Stimulated activated CD4-positive, alpha-beta T cell treated with anti-CD3 and anti-CD28 coated beads, Interleukin-4, amount 100 ng/mL, for 4 hours (primary cell): Measurements from ENCODE around the gene LRIT2.
"Not testable (repeated sequence)": the region's sequence is repeated elsewhere in the genome, so short reads cannot be mapped to it uniquely, and the experiment has no call there.

ENCODE experiments used
- DNase-seq, 2 experiments: peaks; one replicate each; pipeline ENCODE4 v3.0.0-alpha.2; 2020

The LRIT2 gene

DNA sequence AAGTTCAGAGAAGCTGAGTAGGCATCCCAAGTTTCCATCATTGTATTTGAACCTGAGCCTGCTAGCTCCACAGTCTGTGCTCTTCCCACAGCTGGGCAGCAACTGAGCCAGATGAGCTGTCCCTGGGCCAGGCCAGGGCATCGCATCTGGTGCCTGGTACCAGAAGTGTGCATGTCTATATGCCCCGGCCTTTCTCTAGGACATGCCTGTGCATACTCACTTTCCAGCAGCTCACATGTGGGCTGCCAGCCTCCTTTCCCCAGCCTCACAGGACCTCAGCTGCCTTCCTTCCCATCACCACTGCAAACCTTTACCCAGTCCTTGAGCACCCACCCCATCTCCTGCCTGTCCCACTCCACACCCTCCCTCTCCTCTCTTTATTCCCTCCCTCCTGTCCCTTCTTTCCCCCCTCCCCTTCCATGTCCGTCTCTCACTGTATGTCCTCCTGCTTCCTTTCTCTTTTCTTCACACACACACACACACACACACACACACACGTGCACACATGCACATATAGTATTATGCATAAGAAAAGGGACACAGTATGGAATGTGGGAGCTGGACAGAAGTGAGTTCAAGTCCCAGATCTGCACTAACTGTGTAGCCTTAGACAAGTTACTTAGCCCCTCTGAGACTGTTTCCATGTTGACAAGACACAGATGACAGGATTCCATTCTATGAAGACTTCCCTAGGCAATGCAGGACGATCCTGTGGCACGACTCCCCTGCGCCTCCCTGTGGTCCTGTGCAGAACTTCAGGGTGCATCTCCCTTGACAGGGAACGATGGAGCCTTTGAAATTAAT is 20.1 kb downstream of the LRIT2 start:
- peak; percentile 34 to 55 for DNase-seq

DNA sequence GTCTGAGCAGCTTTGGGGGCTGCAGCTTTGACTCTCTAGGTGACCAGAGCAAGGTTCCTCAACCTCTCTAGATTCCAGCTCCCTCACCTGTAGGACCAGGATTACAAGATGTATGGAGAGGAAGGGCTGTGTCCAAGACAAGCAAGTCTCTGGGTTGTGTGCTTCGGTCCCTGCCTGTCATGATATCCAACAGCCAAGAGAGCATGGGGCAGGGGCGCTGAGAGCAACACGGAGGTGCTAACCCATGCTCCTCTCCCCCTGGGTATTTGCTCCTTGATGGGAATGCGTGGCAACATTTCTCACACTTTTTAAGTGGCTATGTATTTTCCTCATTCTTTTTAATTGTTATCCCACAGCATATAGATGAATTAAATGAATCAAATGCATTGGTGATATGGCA is 20.7 kb downstream of the LRIT2 start:
- no peak for DNase-seq

DNA sequence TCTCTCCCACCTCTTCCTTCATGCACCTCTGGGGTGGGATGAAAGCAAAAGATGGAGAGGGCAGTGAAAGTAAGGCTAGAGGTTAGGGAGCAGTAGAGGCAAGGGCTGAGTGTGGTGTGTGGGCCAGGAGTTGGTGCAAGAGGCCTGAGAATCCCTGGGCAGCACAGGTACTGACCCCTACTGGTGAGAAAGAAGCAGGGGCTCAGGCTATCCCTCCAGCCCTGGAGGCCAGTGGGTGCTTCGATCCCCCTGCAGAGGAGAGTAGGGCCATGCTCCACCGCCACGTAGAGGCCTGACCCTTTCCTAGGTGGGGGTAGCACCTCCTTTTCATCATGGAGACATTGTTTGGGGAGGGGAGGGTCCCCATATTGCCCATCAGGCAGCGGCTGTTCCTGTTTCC is 21.2 kb downstream of the LRIT2 start:
- DNase-seq: no peak

DNA sequence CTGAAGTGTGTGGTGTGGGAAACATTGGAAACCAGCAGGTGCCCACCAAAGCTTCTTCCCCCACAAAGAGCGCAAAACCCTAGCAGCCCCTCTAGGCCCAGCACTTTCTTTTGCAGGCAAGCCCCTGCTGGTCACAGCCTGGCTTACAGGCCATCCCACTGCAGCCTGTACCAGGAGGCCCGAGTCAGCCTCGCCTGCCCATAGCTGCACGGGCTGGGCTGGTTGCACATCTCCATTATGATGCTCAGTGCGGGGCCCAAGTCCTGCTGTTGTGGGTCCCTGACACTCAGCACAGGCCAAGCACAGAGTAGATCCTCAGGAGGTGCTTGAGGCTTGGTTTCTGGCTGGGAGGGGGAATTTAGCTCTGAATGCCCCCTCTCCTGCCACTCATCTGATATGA is 23.0 kb downstream of the LRIT2 start:
- no peak for DNase-seq

DNA sequence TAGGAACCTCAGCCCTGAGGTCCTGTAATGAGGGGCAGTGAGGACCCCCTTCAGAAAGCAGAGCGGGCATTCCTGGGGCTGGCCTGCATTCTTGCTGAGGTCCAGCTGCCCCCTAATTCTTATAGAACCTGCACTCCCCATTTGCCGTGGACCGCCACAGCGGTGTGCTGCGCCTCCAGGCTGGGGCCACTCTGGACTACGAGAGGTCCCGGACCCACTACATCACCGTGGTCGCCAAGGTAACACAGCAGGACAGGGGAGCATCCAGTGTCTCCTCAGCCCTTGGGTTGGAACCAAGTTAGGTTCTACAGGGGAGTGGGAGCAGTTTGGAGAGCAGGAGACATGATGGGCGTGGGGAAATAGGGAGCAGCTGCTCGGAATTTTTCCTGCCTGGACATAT is 23.7 kb downstream of the LRIT2 start:
- no peak for DNase-seq

DNA sequence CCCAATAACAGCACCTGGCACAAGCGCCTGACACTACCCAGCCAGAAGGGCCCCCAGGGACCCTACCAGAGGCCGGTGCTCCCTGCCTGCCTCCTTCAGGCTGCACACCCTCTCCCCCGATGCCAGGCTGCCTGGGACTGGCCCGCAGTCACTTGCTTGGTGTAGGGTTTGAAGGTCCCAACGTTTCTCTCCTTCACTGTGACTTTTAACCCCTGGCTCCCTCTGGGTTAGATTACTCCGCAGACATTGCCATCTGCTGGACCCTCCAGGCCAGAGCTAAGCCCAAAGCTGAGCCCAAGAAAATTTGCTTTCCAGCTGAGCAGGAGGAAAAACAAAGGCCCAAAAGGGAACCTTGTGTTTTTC is 24.1 kb downstream of the LRIT2 start:
- no peak for DNase-seq

DNA sequence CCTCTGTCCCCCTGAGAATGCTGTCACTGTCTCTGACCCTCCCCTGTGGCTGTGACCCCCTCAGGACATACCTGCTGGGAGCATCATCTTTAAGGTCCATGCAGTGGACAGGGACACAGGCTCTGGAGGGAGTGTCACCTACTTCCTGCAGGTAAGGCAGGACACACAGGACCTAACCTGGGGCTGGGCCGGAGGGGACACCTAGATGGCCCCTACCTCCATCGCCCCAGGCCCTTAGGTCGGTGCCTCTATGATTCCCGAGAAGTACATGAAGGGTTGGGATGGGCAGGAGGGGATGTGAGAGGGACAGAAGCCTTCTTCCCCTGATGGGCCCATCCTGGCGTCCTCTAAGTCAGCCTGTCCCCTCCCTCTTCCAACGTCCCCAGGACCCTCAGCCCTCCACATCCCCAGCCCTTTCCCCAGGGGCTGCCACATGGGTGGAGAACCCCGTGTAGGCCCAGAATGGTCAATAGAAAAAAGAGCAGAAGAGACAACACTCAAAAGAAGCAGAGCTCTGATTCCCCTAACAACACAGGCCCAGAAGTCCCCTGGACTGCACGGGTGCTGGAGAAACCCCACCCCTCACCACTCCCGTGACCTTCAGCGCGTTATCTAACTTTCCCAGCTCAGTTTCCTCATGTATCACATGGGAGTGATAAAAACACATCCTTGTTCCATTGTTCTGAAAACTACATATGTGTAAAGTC is 24.7 kb downstream of the LRIT2 start:
- no peak for DNase-seq

DNA sequence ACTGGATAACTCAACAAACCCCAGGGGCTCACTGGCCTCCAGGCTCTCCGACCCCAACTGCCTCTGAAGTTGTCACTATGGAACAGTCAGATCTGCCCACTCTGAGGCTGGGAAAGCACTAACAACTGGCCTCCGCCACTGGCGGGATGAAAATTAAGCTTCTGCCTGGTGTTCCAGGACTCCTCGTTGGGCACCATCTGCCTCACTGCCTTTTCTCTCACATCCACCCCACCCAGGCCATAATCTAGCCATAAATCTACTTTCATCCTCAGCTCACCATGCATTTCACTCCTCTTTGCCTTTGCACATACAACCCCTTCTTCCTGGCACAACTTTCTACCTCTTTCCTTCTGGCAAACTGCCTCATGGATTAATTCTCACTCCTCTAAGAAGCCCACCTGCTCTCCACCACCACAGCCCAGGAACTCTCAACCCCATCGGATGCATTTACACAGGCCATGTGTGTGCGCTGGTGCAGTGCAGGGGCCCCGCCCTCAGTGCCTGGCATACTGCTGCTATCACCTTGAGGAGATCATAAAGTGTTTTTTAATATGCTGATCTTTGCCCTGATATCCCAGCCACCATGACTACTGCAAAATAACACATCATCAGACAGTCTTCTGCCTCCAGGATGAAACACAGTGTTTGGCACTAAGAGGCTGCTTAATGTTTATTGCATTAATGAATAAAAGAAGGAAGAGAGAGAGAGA is 27.0 kb downstream of the LRIT2 start:
- DNase-seq: no peak

DNA sequence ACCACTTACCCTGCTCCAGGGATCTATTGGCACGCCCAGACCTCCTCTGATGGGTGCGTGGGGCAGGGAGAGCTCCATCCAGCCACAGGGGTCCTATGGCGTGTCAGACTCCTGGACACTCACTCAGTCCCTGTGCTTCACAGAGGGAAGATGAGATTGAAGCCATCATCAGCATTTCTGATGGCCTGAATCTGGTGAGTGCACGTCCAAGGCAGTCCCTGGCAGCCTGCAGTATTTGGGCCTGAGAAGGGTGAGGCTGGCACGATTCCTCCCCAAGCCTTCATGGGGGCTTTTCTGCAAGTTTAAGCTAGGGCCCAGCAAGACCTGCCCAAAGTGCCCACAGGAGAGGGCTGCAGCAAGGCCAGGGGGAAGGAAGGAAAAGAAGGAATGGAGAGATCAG is 27.7 kb downstream of the LRIT2 start:
- DNase-seq: no peak

DNA sequence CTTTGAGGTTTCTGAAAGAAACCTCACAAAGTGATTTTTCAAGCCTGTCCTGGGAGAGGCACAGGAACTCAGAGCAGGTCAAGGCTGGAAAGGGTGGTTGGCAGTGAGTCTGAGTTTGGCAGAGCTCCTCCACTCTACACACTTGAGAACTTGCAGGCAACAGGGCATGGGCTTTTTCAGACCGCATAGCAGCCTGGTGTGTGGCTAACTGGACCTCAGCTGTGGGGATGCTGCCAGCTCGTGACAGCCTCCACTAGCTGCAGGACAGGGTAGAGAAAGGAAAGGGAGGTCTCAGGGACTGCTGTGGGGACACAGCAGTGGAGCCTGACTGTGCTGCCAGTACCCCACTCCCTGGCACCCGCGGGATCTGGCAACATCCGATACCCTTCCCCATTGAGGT is 28.4 kb downstream of the LRIT2 start:
- no peak for DNase-seq

DNA sequence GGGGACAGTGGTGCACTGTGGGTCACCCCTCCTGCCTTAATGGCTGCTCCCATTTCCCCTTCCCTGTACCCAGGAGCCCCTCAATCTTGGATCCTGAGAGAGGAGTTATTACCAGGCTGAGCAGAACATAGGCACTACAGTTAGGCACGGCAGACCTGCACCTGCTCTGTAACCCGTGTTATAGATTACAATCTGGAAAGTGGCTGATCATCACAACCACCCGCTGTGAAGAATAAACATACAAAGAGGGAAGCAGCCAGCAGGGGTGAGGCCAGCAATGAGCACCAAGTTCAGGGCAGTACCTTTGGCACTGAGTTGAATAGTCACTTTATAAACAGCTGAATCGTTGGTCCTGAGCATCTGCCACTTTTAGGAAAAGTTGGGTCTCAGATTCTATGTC is 29.3 kb downstream of the LRIT2 start:
- no peak for DNase-seq

DNA sequence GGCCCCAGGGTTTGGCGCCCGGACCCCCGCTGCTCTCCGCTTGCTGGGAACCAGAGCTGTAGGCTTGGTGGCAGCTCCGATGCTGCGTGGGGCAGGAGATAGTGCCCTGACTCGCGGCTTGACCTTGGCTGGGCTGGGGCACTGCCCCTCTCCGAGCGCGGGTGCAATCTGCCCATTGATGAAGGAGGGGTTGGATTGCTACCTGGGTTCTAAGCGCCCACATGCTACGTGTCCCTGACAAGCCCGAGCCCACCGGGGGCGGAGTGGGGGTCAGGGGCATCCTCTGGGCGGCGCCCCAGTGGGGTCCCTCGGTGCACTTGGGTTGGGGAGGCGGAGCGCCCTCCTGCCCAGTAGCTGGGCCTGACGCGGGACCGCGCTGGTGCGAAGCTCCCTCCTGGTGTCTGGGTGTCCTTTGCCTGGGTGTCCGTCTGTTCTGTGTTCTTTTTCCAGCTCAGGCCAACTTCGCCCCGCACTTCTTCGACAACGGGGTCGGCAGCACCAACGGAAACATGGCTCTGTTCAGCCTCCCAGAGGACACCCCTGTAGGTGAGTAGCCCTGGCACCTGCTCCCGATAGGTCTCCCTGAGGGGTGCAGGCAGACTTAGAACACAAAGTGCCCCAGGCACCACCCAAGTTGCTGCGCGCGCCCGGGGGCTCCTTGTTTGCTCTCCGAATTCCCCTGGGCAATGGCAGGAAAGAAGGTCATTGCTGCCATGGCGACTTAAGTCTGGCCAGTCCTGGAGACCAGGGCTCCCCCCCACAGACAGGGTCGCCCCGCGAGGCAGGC is 30.1 kb downstream of the LRIT2 start:
- no peak for DNase-seq

DNA sequence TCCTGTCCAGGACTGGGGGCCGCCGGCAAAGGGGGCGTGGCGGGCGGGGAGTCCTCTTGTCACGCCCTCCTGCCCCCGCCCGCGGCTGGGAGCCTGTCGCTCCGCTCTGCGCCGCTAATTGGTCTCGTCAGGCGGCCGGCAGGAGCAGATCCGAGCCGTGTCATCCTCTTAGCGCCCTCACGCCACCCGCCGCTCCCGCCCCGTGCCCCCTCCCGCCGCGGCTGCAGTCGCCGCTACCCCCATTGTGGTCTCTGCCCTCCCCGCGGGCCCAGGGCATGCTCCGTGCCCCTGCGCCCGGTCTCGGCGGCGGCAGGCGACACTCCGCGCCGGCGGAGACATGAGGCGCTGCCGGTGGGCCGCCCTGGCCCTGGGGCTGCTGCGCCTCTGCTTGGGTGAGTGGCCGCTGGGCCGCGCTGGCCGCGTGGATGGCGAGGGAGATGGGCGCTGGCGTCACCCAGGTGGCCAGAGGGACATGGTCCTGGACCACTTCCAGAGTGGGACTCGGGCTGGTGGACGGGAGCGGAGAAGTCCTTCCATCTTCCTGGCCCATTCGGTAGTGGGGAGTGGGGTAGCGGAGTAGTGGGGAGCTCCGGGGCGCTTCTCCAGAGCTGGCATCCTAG is 30.8 kb downstream of the LRIT2 start, which contains the start of gene CDHR1:
TSS of gene CDHR1 (plus strand) at position 114 of the 620 bp plus-strand sequence. CDS start at position 338, 224 bp downstream.
- peak; percentile 24 to 37 for DNase-seq

DNA sequence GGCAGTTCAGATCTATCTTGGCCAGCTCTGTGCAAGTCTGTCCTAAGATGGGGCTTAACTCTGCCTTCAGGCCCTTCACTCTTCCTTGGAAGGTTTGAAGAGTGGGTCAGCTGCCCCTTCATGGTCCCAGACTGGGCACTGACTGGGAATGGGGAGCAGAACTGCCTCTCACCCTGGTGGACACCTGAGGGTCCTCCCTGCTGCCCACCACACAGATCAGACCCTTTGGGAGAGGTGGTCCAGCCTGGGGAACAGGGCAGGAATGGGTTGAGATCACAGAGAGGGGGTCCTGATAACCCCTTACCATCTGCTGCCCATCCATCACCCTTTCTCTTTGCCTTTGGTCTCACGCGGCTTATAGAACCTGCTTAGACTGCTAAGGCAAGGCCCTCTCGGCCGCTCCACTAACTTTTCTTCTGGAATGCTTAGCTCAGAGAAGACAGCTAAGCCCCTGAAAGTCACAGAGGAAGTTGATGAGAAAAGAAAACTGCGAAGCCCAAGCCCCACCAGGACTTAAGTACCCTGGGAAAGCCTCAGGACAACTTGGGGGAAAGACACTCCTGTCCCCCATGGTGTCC is 31.4 kb downstream of the LRIT2 start:
- no peak for DNase-seq

DNA sequence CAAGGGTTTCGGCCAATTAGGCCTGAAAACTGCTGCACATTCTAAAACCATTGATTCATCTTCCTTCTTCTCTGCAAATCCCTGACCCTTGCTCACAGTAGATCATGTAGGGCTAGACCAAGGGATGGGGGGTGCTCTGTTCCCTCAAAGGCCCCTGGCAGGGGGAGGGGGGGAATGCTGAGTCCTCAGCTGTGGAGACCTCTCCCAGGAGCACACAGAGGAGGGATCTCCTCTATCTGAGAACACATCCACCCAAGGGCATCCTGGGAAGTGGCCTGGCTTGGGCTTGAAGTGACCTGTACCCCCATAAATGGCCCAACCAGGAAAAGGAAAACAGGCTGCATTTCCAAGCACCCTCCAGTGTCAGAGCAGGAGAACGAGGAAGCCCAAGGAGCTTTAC is 32.0 kb downstream of the LRIT2 start:
- no peak for DNase-seq

DNA sequence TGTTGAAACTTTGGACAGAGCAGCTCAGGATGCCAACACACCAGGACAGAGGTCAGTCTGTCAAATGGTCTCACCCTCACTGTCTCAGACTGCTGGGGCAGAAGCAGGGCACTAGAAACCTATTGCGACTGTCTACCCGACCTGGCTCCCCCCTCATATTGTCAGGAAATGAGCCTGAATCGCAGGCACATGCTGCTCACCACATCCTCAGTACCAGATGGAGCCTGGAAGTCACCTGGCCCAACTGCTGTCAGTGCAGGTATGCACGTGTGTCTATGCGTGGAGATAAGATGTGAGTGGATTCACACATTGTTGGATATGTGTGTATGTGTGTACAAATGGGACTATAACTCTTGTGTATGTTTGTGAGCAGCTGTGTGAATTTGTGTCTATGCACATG is 34.2 kb downstream of the LRIT2 start:
- DNase-seq: no peak

DNA sequence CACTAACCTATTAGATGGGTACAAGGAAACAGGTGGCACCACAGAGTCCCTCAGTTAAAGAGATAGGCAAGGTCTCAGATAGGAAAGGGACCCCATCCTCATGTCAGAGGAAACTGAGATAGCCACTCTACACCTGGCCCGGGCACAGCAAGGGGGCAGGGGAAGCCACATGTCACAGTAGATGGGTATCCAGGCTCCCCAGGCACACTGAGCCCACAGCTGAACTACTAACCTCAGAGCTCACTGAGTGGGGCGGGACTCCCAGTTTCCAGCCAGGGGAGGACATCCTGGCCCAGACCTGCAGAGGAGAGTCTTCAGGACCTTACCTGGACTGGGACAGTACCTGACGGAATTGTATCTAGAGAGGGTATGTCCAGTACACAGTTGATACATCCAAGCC is 34.7 kb downstream of the LRIT2 start:
- DNase-seq: no peak

DNA sequence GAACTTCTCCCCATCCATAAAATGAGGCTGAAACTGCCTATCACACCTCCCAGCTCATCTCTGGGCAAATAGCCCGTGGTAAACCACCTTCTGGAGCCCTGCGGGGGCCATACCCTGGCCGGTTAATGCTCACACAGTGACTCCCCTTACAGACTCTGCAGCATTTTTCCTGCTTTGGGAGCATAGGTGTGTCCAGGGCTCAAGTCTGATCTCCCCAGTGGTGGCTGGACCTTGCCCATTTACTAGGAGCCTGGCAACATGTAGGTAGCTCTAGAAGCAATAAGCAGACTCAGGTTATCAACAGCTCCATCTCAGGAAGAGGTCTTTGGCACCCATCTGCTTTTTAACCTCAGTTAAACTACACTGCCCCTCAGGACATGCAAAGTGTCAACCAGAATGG is 36.5 kb downstream of the LRIT2 start:
- no peak for DNase-seq

DNA sequence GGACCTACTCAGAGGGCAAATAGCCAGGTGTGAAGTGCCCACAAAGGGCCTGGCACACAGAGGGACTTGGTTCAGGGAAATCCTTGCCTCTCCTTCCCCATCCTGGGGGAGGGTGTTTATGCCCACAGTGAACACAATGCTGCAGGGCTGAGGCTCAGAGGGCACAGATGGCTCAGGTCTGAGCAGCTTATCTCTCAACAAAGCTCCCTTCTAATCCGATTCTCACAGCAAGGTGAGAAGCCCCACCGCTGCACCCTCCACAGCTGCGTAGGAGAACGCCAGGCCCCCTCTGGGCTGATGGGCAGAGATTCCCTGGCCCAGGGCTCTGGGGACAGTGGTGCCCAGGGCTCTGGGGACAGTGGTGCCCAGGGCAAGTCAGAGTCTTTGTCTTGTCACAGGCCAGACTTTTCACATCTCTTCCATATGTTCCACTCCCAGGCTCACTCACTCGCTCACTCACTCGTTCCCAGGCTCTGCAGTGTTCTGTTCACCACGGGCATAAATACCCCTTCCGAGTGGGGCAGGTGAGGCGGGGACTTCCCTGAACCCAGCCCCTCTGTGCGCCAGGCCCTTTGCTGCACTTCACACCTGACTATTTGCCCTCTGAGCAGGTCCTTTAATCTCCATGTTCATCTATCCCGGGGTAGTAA is 39.7 kb downstream of the LRIT2 start:
- no peak for DNase-seq

DNA sequence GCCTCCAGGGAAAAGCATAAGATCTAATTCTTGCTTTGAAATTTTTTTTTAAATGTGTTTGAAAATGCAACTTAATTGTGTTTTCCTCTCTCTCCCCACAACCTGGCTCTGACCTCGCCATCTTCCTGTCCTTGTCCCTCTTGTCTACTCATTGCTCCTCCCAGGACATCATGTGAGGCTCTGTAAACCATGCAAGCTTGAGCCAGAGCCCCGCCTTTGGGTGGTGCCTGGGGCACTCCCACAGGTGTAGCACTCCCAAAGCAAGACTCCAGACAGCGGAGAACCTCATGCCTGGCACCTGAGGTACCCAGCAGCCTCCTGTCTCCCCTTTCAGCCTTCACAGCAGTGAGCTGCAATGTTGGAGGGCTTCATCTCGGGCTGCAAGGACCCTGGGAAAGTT is 40.8 kb downstream of the LRIT2 start:
- no peak for DNase-seq

DNA sequence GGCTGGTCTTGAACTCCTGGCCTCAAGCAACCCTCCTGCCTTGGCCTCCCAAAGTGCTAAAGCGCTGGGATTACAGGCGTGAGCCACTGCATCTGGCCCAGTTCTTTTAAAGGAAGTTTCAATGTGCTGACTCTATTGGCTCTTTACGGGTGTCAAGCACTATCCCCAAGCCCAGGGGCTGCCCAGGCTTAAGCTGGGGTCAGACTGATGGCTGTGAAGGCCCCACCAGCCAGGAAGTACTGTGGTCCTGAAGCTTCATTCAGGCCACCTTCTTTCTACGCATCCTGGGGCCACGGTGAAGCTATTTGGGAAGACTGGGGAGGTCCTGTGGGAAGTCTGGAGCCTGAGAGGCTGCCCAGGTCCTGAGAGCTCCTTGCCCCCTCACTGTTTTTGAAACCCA is 43.7 kb downstream of the LRIT2 start:
- no peak for DNase-seq

DNA sequence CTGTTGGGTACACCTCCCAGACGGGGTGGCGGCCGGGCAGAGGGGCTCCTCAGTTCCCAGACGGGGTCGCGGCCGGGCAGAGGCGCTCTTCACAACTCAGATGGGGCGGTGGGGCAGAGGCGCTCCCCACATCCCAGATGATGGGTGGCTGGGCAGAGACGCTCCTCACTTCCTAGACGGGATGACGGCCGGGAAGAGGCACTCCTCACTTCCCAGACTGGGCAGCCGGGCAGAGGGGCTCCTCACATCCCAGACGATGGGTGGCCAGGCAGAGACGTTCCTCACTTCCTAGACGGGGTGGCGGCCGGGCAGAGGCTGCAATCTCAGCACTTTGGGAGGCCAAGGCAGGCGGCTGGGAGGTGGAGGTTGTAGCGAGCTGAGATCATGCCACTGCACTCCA is 45.0 kb downstream of the LRIT2 start:
- not testable (repeated sequence) for DNase-seq
